ENCODE results near the gene CTSF. TPM values are rescaled to one million over a fixed set of nuclear protein-coding genes. Genes with fewer than 3 reads are reported as not detected.

CTSF gene
- total RNA-seq, 1 experiment from 2014 or later = 4.9 TPM

DNA sequence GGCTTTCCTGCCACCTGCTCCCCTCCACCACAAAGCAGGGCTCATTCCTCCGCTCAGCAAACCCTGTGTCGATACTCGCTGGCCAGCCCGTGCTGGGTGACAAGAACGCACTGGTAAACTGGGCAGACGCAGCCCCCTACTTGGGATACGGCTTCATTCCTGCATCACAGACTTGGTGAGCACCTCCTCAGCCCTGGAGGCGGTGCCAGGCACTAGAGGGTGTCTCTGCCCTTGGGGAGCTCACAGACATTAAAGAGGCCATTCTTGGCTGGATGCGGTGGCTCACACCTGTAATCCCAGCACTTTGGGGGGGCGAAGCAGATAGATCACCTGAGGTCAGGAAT, 28.6 kb downstream of the CTSF start:
- Mint-ChIP-seq H3K4me3 (no peak overlapping the region), H3K36me3 (peaks cover 12% of the 10 kb centered on the region), H3K27ac (no peak overlapping the region), H3K4me1 (peaks cover 16% of the 10 kb centered on the region), H3K9me3 (no peaks in the 10 kb centered on the region), H3K27me3 (ENCODE audit: low read depth) (no peaks in the 10 kb centered on the region)
- ATAC-seq (peak; percentile 20), DNase-seq (ENCODE audit: low spot score) (no peak)
- TF ChIP-seq, protein P1, sequence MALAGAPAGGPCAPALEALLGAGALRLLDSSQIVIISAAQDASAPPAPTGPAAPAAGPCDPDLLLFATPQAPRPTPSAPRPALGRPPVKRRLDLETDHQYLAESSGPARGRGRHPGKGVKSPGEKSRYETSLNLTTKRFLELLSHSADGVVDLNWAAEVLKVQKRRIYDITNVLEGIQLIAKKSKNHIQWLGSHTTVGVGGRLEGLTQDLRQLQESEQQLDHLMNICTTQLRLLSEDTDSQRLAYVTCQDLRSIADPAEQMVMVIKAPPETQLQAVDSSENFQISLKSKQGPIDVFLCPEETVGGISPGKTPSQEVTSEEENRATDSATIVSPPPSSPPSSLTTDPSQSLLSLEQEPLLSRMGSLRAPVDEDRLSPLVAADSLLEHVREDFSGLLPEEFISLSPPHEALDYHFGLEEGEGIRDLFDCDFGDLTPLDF (CRISPR knock-in tag; IDR thresholded peaks at IDR 0.05) = no peak
- TF ChIP-seq, protein P2, sequence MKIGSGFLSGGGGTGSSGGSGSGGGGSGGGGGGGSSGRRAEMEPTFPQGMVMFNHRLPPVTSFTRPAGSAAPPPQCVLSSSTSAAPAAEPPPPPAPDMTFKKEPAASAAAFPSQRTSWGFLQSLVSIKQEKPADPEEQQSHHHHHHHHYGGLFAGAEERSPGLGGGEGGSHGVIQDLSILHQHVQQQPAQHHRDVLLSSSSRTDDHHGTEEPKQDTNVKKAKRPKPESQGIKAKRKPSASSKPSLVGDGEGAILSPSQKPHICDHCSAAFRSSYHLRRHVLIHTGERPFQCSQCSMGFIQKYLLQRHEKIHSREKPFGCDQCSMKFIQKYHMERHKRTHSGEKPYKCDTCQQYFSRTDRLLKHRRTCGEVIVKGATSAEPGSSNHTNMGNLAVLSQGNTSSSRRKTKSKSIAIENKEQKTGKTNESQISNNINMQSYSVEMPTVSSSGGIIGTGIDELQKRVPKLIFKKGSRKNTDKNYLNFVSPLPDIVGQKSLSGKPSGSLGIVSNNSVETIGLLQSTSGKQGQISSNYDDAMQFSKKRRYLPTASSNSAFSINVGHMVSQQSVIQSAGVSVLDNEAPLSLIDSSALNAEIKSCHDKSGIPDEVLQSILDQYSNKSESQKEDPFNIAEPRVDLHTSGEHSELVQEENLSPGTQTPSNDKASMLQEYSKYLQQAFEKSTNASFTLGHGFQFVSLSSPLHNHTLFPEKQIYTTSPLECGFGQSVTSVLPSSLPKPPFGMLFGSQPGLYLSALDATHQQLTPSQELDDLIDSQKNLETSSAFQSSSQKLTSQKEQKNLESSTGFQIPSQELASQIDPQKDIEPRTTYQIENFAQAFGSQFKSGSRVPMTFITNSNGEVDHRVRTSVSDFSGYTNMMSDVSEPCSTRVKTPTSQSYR (CRISPR knock-in tag; IDR thresholded peaks at IDR 0.05) = no peak
- CTCF ChIA-PET = interaction anchor here (0.6 to 1.0 kb wide), 2 partner anchors 31 to 138 kb away, joined by 3 to 4 read pairs; partner anchors contain the start of gene RBM4B
- POLR2A ChIA-PET = no interaction called here

DNA sequence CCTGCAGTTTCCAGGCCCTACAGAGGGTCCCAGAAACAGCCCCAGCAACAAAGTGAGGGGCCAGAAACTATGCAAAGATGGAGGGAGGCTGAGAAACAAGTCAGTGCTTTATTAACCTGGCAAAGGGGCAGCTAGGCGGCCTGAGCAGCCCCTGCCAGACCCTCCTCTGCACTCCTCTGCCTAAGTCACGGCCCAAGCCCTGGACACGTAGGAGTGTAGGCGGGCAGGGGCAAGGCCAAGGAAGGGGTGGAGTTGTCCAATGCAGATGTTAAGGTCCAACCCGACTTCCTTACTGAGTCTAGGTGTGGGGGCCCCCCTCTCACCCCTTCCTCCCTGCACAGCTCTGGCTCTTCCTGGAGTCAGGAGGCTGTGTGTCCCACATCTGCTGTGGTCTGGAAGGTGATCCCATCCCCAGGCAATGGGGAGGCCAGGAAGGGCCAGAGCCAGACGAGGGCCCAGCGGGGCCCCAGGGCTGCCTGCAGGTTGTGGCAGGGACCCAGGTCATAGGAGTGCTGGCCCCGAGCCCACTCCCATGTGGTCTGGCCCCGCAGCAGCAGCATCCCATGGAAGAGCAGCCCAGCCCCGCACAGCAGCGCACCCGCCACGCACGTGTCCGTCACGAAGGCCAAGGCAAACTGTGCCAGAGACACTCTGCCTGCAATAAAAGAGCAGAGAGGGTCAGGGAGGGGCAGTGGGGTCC, 29.1 kb downstream of the CTSF start:
- Mint-ChIP-seq H3K27me3 (ENCODE audit: low read depth) (no peaks in the 10 kb centered on the region), H3K36me3 (peaks cover 12% of the 10 kb centered on the region), H3K9me3 (no peaks in the 10 kb centered on the region), H3K27ac (0 out of 2 replicates have a peak overlapping the region, but pooled peaks have one; percentile 33), H3K4me3 (no peak overlapping the region), H3K4me1 (peaks cover 15% of the 10 kb centered on the region)
- DNase-seq (ENCODE audit: low spot score) (no peak), ATAC-seq (no peak)
- POLR2A ChIA-PET = interaction anchor here (0.5 kb wide), 1 partner anchor 27 kb away, joined by 3 read pairs; no protein-coding TSS in a partner anchor
- TF ChIP-seq TP53 (CRISPR knock-in tag; IDR thresholded peaks at IDR 0.05) (no peak), RELA (CRISPR knock-in tag; IDR thresholded peaks at IDR 0.05; ENCODE audit: borderline replicate concordance) (0 out of 2 replicates have a peak, but pooled peaks have one; percentile 64)
- TF ChIP-seq, protein P3, sequence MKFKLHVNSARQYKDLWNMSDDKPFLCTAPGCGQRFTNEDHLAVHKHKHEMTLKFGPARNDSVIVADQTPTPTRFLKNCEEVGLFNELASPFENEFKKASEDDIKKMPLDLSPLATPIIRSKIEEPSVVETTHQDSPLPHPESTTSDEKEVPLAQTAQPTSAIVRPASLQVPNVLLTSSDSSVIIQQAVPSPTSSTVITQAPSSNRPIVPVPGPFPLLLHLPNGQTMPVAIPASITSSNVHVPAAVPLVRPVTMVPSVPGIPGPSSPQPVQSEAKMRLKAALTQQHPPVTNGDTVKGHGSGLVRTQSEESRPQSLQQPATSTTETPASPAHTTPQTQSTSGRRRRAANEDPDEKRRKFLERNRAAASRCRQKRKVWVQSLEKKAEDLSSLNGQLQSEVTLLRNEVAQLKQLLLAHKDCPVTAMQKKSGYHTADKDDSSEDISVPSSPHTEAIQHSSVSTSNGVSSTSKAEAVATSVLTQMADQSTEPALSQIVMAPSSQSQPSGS (CRISPR knock-in tag; IDR thresholded peaks at IDR 0.05; ENCODE audit: borderline replicate concordance, low read depth) = no peak
- TF ChIP-seq, protein P4, sequence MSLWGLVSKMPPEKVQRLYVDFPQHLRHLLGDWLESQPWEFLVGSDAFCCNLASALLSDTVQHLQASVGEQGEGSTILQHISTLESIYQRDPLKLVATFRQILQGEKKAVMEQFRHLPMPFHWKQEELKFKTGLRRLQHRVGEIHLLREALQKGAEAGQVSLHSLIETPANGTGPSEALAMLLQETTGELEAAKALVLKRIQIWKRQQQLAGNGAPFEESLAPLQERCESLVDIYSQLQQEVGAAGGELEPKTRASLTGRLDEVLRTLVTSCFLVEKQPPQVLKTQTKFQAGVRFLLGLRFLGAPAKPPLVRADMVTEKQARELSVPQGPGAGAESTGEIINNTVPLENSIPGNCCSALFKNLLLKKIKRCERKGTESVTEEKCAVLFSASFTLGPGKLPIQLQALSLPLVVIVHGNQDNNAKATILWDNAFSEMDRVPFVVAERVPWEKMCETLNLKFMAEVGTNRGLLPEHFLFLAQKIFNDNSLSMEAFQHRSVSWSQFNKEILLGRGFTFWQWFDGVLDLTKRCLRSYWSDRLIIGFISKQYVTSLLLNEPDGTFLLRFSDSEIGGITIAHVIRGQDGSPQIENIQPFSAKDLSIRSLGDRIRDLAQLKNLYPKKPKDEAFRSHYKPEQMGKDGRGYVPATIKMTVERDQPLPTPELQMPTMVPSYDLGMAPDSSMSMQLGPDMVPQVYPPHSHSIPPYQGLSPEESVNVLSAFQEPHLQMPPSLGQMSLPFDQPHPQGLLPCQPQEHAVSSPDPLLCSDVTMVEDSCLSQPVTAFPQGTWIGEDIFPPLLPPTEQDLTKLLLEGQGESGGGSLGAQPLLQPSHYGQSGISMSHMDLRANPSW (CRISPR knock-in tag; conservative IDR thresholded peaks at IDR 0.05; ENCODE audit: low read depth) = no peak
- CTCF ChIA-PET = interaction anchor here (0.6 to 1.0 kb wide), 2 partner anchors 32 to 139 kb away, joined by 3 to 4 read pairs; partner anchors contain the start of gene RBM4B

DNA sequence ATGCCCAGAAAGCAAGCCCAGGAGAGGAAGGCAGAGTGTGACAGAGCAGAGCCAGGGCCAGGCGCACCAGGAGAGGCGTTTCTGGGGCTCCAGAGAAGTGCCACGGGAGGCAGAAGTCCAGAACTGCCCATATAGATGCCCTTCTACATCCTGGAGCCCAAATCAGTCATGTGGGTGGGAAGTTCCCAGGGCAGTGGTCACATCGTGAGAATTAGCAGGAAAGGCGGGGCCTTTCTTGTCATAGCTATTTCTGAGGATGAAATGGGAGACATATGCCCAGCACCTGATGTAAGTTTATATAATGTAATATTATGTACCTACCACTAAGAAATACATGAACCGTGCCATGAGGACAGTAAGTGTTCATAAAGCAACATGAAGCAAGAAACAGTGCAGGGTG, 35.6 kb downstream of the CTSF start:
- no peak for ATAC-seq
- Mint-ChIP-seq H3K36me3 (peaks cover 18% of the 10 kb centered on the region), H3K4me1 (peaks cover 3% of the 10 kb centered on the region), H3K4me3 (no peak overlapping the region), H3K27me3 (ENCODE audit: low read depth) (no peaks in the 10 kb centered on the region), H3K9me3 (no peaks in the 10 kb centered on the region), H3K27ac (no peak overlapping the region)
- no peak for DNase-seq (ENCODE audit: low spot score)
- CTCF ChIA-PET = interaction anchor here (0.7 to 2.0 kb wide), 3 partner anchors 41 to 147 kb away, joined by 3 to 8 read pairs (median 6); partner anchors contain the start of gene RBM4B
- POLR2A ChIA-PET = no interaction called here
- no peak for TF ChIP-seq ESRRA (CRISPR knock-in tag; IDR thresholded peaks at IDR 0.05; ENCODE audit: borderline replicate concordance)
- TF ChIP-seq RELA (CRISPR knock-in tag; IDR thresholded peaks at IDR 0.05; ENCODE audit: borderline replicate concordance) = no peak
- no peak for TF ChIP-seq ATF1 (CRISPR knock-in tag; IDR thresholded peaks at IDR 0.05)
- TF ChIP-seq, protein P5, sequence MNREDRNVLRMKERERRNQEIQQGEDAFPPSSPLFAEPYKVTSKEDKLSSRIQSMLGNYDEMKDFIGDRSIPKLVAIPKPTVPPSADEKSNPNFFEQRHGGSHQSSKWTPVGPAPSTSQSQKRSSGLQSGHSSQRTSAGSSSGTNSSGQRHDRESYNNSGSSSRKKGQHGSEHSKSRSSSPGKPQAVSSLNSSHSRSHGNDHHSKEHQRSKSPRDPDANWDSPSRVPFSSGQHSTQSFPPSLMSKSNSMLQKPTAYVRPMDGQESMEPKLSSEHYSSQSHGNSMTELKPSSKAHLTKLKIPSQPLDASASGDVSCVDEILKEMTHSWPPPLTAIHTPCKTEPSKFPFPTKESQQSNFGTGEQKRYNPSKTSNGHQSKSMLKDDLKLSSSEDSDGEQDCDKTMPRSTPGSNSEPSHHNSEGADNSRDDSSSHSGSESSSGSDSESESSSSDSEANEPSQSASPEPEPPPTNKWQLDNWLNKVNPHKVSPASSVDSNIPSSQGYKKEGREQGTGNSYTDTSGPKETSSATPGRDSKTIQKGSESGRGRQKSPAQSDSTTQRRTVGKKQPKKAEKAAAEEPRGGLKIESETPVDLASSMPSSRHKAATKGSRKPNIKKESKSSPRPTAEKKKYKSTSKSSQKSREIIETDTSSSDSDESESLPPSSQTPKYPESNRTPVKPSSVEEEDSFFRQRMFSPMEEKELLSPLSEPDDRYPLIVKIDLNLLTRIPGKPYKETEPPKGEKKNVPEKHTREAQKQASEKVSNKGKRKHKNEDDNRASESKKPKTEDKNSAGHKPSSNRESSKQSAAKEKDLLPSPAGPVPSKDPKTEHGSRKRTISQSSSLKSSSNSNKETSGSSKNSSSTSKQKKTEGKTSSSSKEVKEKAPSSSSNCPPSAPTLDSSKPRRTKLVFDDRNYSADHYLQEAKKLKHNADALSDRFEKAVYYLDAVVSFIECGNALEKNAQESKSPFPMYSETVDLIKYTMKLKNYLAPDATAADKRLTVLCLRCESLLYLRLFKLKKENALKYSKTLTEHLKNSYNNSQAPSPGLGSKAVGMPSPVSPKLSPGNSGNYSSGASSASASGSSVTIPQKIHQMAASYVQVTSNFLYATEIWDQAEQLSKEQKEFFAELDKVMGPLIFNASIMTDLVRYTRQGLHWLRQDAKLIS (CRISPR knock-in tag; IDR thresholded peaks at IDR 0.05; ENCODE audit: borderline replicate concordance) = no peak
- no peak for TF ChIP-seq KAT7 (CRISPR knock-in tag; IDR thresholded peaks at IDR 0.05; ENCODE audit: borderline replicate concordance)
- TF ChIP-seq, protein P4 (CRISPR knock-in tag; conservative IDR thresholded peaks at IDR 0.05; ENCODE audit: low read depth) = no peak
- no peak for TF ChIP-seq MYBL2 (CRISPR knock-in tag; IDR thresholded peaks at IDR 0.05)
- TF ChIP-seq, protein P6, sequence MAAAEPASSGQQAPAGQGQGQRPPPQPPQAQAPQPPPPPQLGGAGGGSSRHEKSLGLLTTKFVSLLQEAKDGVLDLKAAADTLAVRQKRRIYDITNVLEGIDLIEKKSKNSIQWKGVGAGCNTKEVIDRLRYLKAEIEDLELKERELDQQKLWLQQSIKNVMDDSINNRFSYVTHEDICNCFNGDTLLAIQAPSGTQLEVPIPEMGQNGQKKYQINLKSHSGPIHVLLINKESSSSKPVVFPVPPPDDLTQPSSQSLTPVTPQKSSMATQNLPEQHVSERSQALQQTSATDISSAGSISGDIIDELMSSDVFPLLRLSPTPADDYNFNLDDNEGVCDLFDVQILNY (CRISPR knock-in tag; IDR thresholded peaks at IDR 0.05) = no peak

Measured in WTC11 (cell line).